Measurements from ENCODE around the gene HDAC4.

The HDAC4 gene

GRCh38 chr2:239278941-239279365 is 121.9 kb downstream of the HDAC4 start:
- H3K27me3 Mint-ChIP-seq: peaks cover 7% of the 10 kb centered on the region
- peaks cover 35% of the 10 kb centered on the region for H3K4me1 Mint-ChIP-seq
- no peak for DNase-seq
- H3K9me3 Mint-ChIP-seq: no peaks in the 10 kb centered on the region
- H3K36me3 Mint-ChIP-seq (ENCODE audit: low read depth): peaks cover 5% of the 10 kb centered on the region
- peak overlapping the region; percentile 49 for H3K27ac Mint-ChIP-seq
- no peak overlapping the region for H3K4me3 Mint-ChIP-seq
- no peak for ATAC-seq

GRCh38 chr2:239278361-239278760 is 122.5 kb downstream of the HDAC4 start:
- ATAC-seq: no peak
- H3K4me1 Mint-ChIP-seq: peaks cover 41% of the 10 kb centered on the region
- H3K4me3 Mint-ChIP-seq: no peak overlapping the region
- H3K27ac Mint-ChIP-seq: no peak overlapping the region
- DNase-seq: no peak
- H3K9me3 Mint-ChIP-seq: no peaks in the 10 kb centered on the region
- H3K27me3 Mint-ChIP-seq: peaks cover 10% of the 10 kb centered on the region
- peaks cover 2% of the 10 kb centered on the region for H3K36me3 Mint-ChIP-seq (ENCODE audit: low read depth)

DNA sequence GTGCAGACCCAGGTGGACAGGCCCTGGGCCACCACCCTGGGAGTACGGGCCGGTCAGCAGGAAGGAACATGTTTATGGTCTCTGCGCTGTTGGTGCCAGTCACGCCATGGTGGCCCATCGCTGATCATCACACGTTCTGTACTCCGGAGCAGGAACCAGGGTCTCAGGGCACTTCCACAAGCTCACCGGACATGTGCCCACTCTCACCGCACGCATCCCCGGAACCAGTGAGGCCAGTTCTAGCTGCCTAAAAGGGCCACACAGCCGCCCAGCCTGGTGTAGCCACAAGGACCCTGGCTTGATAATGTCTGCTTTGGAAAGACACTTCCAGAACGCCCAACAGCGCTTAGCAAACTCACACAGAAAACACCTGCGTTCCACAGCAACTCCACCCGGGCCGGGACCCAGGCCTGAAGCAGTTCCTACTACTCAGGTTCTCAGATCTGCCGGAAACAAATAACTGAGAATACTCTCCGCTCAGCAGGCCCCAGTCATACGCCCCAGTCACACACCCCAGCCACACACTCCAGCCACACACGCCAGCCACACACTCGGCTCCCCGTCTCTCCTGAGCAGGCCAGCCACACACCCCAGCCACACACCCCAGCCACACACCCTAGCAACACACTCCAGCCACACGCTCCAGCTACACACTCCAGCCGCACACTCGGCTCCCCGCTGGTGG is 123.3 kb downstream of the HDAC4 start:
- Mint-ChIP-seq H3K36me3 (ENCODE audit: low read depth) (peaks cover 2% of the 10 kb centered on the region), H3K4me3 (no peak overlapping the region), H3K27ac (no peak overlapping the region), H3K9me3 (no peaks in the 10 kb centered on the region), H3K4me1 (peaks cover 47% of the 10 kb centered on the region), H3K27me3 (peaks cover 10% of the 10 kb centered on the region)
- DNase-seq (no peak), ATAC-seq (no peak)

DNA sequence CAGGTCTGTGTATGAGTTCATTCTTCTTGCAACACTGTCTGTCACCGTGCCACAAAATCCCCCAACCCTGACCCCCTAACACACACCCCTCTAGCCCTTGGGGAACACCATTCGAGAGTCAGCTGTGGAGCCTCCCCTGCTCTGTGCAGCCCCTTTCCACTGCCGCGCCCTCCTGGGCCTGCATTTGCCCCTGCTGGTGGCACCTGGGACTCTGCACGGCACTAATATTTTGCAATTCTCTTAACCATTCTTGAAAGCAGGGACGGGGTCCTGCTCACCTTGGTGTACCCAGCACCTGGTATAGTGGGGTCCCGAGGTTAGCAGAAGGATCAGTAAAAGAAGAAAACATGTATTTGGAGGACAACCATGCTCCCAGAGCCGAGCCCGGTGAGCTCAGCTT is 124.0 kb downstream of the HDAC4 start:
- H3K27me3 Mint-ChIP-seq: peaks cover 10% of the 10 kb centered on the region
- H3K9me3 Mint-ChIP-seq: no peaks in the 10 kb centered on the region
- no peak overlapping the region for H3K27ac Mint-ChIP-seq
- H3K36me3 Mint-ChIP-seq (ENCODE audit: low read depth): peaks cover 2% of the 10 kb centered on the region
- no peak for DNase-seq
- peaks cover 52% of the 10 kb centered on the region for H3K4me1 Mint-ChIP-seq
- H3K4me3 Mint-ChIP-seq: no peak overlapping the region
- no peak for ATAC-seq

DNA sequence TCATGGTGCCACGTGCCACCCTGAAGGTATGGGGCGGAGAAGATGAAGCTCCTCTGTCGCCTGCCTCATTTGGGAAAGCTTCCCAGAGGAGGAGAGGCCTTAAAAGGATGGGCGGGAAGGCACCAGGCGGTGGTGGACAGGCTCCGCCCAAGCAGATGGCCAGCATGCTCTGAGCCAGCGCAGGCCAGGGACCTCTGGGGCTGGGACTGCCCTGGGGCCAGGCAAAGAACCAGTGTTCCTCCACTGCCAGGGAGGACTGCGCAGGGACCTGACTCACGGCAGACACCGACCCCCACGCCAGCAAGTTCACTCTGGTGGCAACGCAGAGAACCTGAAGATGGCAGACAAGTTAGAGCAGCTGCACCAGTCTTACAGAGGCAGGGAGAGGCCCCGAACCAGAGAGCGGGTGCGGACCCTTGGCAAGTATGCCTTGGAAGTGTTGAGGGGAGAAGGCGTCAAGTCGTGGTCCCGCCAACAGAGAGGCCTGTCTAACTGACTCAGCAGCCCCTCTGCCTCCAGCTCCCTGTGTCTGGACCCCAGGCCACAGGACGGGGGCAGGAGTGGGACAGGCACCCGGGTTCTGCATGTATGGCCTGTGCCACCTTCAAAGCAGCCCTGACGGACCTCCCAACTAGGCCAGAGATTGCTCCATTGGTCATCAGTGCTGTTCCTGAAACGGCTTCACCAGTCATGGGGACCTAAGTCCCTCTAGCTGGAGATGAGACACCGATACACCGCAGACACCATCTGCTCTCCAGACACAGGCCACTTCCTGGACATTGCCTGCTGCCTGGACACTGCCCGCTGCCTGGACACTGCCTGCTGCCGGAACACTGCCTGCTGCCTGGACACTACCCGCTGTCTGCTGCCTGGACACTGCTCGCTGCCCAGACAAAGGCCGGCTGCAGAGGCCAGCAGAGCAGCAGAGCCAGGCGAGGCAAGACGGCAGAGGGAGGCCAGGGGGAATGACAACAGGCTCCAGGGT is 124.7 kb downstream of the HDAC4 start:
- Mint-ChIP-seq H3K4me3 (no peak overlapping the region), H3K27ac (no peak overlapping the region), H3K4me1 (peaks cover 52% of the 10 kb centered on the region), H3K9me3 (no peaks in the 10 kb centered on the region), H3K36me3 (ENCODE audit: low read depth) (peaks cover 2% of the 10 kb centered on the region), H3K27me3 (peaks cover 15% of the 10 kb centered on the region)
- ATAC-seq: no peak
- no peak for DNase-seq

- H3K27ac Mint-ChIP-seq: no peak overlapping the region
- H3K4me1 Mint-ChIP-seq: peaks cover 53% of the 10 kb centered on the region
- no peaks in the 10 kb centered on the region for H3K9me3 Mint-ChIP-seq
- peaks cover 2% of the 10 kb centered on the region for H3K36me3 Mint-ChIP-seq (ENCODE audit: low read depth)
- ATAC-seq: peak; percentile 87
- H3K27me3 Mint-ChIP-seq: peaks cover 15% of the 10 kb centered on the region
- DNase-seq: peak; percentile 69
- H3K4me3 Mint-ChIP-seq: peak overlapping the region; percentile 13
These were observed 125.7 kb downstream of the HDAC4 start for GRCh38 chr2:239275044-239275685.

GRCh38 chr2:239274391-239275043 is 126.3 kb downstream of the HDAC4 start:
- ATAC-seq (peak; percentile 51), DNase-seq (peak; percentile 53)
- Mint-ChIP-seq H3K27ac (peak overlapping the region; percentile 49), H3K27me3 (peaks cover 17% of the 10 kb centered on the region), H3K4me3 (peak overlapping the region; percentile 32), H3K9me3 (no peaks in the 10 kb centered on the region), H3K4me1 (peaks cover 57% of the 10 kb centered on the region), H3K36me3 (ENCODE audit: low read depth) (peaks cover 2% of the 10 kb centered on the region)

DNA sequence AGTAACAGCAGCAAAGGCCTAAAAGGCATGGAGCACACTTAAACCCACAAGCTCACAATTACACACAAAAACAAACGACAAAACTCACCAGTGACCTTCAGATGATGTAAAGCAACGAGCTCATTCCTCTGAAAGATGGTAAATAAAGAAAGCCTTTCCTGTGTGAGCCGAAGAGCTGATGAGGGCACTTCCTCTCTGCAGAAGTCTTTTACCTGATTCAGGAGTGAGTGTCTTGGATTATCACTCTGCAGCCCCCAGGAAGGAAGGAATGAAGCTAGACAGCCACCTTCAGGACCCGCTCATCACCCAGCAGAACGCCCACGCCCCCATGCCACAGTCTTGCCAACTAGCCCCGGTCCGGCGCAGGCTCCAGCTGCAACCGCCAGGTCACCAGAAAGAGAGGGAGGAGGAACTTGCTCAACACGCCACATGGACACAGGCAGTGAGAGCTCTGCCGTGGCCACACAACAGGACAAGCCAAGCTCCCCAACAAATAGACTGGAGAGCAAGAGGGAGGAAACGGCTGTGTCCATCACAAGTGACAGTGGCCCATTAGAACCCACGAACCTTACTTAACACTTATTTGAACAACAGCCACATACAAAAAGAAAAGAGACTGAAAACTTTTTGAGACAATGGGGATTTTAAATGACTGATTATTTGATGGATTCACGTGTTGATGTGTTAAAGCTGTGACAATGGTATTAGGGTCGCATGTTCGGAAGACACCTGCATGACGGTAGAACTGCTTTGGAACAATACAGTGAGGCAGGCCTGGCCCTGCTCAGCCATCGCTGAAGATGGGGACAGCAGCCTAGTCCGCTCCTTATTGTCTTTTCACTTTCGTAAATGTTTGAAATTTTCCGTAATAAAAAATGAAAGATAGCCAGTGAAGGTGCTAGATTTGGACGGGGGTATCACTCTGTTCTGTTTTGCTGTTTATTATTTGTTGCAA is 127.3 kb downstream of the HDAC4 start:
- ATAC-seq (no peak), DNase-seq (no peak)
- peak overlapping the region; percentile 49 for H3K27ac Mint-ChIP-seq
- peaks cover 59% of the 10 kb centered on the region for H3K4me1 Mint-ChIP-seq
- H3K9me3 Mint-ChIP-seq: no peaks in the 10 kb centered on the region
- peaks cover 5% of the 10 kb centered on the region for H3K36me3 Mint-ChIP-seq (ENCODE audit: low read depth)
- peak overlapping the region; percentile 11 for H3K4me3 Mint-ChIP-seq
- peaks cover 19% of the 10 kb centered on the region for H3K27me3 Mint-ChIP-seq

- Mint-ChIP-seq H3K4me3 (no peak overlapping the region), H3K4me1 (peaks cover 63% of the 10 kb centered on the region), H3K36me3 (ENCODE audit: low read depth) (peaks cover 5% of the 10 kb centered on the region), H3K9me3 (no peaks in the 10 kb centered on the region), H3K27me3 (peaks cover 16% of the 10 kb centered on the region), H3K27ac (no peak overlapping the region)
- ATAC-seq (no peak), DNase-seq (no peak)
These were observed 128.2 kb downstream of the HDAC4 start for GRCh38 chr2:239272626-239273025.

DNA sequence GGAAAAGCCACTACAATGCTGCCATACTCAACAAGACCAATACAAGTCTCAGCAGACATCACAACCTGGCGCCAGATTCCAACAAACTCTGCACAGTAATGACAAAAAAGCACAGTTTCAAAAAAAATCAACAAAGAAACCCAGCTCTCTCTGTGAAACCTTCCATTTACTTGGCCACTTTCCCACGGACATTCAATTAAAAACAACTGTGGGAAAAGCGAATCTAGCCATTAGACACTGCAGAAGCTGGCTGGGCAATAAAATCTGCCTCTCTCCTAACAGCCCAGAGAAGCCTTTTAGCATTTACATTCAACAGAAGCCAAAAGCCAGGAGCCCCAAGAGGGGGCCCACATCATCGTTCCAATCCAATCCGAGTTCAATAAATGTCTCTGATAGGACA is 128.9 kb downstream of the HDAC4 start:
- Mint-ChIP-seq H3K4me1 (peaks cover 71% of the 10 kb centered on the region), H3K9me3 (no peaks in the 10 kb centered on the region), H3K36me3 (ENCODE audit: low read depth) (peaks cover 5% of the 10 kb centered on the region), H3K4me3 (no peak overlapping the region), H3K27ac (no peak overlapping the region), H3K27me3 (peaks cover 16% of the 10 kb centered on the region)
- no peak for ATAC-seq
- DNase-seq: no peak

GRCh38 chr2:239271471-239271870 is 129.3 kb downstream of the HDAC4 start:
- ATAC-seq: no peak
- H3K27ac Mint-ChIP-seq: no peak overlapping the region
- peaks cover 16% of the 10 kb centered on the region for H3K27me3 Mint-ChIP-seq
- no peak overlapping the region for H3K4me3 Mint-ChIP-seq
- peaks cover 5% of the 10 kb centered on the region for H3K36me3 Mint-ChIP-seq (ENCODE audit: low read depth)
- DNase-seq: no peak
- H3K4me1 Mint-ChIP-seq: peaks cover 75% of the 10 kb centered on the region
- H3K9me3 Mint-ChIP-seq: no peaks in the 10 kb centered on the region

- DNase-seq (peak; percentile 1), ATAC-seq (no peak)
- H3K9me3 Mint-ChIP-seq: no peaks in the 10 kb centered on the region
- peaks cover 77% of the 10 kb centered on the region for H3K4me1 Mint-ChIP-seq
- no peak overlapping the region for H3K27ac Mint-ChIP-seq
- peaks cover 5% of the 10 kb centered on the region for H3K36me3 Mint-ChIP-seq (ENCODE audit: low read depth)
- H3K4me3 Mint-ChIP-seq: no peak overlapping the region
- peaks cover 16% of the 10 kb centered on the region for H3K27me3 Mint-ChIP-seq
These were observed 130.9 kb downstream of the HDAC4 start for GRCh38 chr2:239269916-239270315.

DNA sequence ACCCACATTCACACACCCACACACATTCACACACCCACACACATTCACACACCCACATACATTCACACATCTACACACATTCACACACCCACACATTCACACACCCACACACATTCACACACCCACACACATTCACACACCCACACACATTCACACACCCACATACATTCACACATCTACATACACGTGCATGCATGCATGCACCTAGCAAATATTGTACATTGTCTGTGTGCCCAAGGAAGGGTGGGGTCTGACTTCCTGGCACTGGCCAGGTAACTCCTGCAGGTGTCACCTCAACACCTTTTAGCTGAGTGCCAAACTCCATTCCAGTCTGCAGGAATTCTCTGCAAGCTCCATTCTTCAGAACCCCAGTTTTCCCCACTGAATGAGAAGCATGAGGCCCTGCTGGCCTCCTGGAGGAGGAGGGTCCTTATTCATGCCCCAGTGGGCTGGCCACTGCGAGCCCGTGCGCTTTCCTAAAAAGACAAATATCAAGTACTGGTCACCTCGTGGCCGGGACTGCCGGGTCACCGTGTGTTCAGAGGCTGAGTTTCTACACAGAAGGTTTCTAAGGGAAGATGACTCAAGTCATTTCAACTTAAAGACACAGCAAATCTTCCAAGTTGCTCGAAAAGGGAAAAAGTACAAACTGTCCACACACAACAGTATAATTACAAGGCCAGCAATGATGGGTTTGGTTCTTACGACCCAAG is 131.5 kb downstream of the HDAC4 start:
- peaks cover 16% of the 10 kb centered on the region for H3K27me3 Mint-ChIP-seq
- peak overlapping the region; percentile 85 for H3K27ac Mint-ChIP-seq
- H3K9me3 Mint-ChIP-seq: no peaks in the 10 kb centered on the region
- DNase-seq (peak; percentile 1), ATAC-seq (no peak)
- peaks cover 5% of the 10 kb centered on the region for H3K36me3 Mint-ChIP-seq (ENCODE audit: low read depth)
- no peak overlapping the region for H3K4me3 Mint-ChIP-seq
- peaks cover 77% of the 10 kb centered on the region for H3K4me1 Mint-ChIP-seq

Data from activated naive CD8-positive, alpha-beta T cell treated with anti-CD3 and anti-CD28 coated beads, Interleukin-2, amount 50 U/mL, for 24 hours (primary cell).